Forelimb muscle (tissue), 1 donor: Measurements from ENCODE around the gene IL17RE. TPM values are rescaled to one million over a fixed set of nuclear protein-coding genes. Genes with fewer than 3 reads are reported as not detected.

Source experiments
- DNase-seq: peaks from one replicate; pipeline ENCODE4 v3.0.0-alpha.2; 2013; ENCODE audit warnings: low read depth
- polyA plus RNA-seq: library from polyadenylated mRNA; unstranded; fragments of 120-200 nt; gene quantifications from one replicate; pipeline ENCODE4 v1.2.1, GENCODE V29; 2013; ENCODE audit not compliant: insufficient read length

IL17RE gene
- polyA plus RNA-seq, 1 donor, result 1.8 TPM

DNA sequence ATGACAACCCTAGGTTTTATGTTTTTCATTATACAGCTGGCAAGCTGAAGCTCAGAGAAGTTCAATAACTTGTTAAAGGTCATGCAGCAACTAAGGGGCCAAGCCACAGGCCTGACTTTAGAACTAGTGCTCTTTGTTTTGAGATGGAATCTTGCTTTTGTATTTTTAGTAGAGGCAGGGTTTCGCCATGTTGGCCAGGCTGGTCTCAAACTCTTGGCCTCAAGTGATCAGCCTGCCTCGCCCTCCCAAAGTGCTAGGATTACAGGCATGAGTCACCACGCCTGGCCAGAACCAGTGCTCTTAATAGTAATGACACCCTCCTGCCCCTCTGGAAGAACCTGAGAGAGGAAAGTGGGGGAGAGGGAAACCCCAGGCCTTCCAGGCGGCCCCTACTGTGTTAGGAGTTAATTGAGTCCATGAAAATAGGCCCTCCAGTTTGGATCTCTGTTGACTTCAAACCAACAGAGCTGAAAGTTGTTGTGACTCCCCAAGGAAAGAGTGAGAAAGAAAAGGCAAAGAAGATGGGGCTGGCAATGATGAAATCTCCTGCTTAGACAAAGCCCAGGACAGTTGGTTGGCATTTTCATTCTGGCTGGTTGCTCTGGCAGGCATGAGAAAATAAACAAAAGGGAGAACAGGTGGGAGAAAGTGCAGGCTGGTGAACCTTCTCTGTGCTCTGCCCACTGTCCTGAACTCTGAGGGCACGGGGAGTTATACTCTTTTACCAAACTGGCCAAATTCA lies 53.1 kb downstream of the IL17RE start:
- DNase-seq, result no peak

DNA sequence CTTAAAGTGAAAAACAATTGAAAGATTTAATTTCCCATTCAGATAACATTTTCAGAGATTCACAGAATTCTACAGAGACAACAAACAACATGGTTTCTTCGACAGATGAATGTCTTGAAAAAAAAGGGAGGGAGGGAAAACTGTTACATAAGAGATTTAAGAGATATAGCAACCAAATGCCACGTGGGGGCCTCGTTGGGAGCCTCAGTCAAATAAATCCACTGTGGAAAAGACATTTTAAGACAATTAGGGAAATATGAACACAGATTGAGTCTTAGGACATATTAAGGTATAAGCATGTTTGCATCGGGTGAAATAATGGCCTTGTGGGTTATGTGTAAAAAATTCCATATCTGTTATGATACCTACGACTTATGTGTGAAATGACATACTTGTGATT lies 54.6 kb downstream of the IL17RE start:
- no peak for DNase-seq

DNA sequence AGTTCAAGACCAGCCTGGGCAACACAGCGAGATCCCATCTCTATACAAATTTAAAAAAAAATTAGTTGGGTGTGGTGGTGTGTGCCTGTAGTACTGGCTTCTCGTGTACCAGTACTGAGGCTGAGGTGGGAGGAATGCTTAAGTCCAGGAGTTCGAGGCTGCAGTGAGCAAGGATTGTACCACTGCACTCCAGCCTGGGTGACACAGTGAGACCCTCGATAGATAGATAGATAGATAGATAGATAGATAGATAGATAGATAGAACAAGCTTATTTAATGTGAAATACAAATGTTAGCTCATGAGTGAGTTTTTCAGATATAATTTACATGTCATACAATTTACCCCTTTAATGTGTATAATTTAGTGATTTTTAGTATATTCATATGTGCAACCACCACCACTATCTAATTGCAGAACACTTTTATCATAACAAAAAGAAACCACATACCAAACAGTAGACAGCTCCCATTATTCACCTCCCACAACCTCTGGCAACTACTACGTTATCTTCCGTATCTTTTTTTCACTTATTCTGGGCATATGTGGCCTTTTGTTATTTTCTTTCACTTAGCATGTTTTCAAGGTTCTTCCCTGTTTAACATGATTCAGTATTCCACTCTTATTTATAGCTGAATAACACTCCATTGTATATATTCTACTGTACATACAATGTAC lies 62.7 kb downstream of the IL17RE start:
- no peak for DNase-seq

Other genes starting within 250 kb of the IL17RE start
- not detected for gene CPNE9, start 199.0 kb upstream of the IL17RE start, polyA plus RNA-seq
- gene BRPF1, start 171.1 kb upstream of the IL17RE start, polyA plus RNA-seq, result 11.7 TPM
- gene OGG1, start 152.9 kb upstream of the IL17RE start, polyA plus RNA-seq, result 30.0 TPM
- 11.9 TPM for gene CAMK1, start 132.9 kb upstream of the IL17RE start, polyA plus RNA-seq
- gene TADA3, start 110.4 kb upstream of the IL17RE start, polyA plus RNA-seq, result 61.8 TPM
- gene ARPC4, start 109.8 kb upstream of the IL17RE start, polyA plus RNA-seq, result 75.6 TPM
- gene TTLL3, start 92.6 kb upstream of the IL17RE start, polyA plus RNA-seq, result 35.6 TPM
- 29.7 TPM for gene RPUSD3, start 58.8 kb upstream of the IL17RE start, polyA plus RNA-seq
- 0.22 TPM for gene CIDEC, start 22.6 kb upstream of the IL17RE start, polyA plus RNA-seq
- 31.7 TPM for gene JAGN1, start 12.2 kb upstream of the IL17RE start, polyA plus RNA-seq
- gene IL17RC, start 14.2 kb downstream of the IL17RE start, polyA plus RNA-seq, result 28.4 TPM
- gene CRELD1, start 31.0 kb downstream of the IL17RE start, polyA plus RNA-seq, result 36.7 TPM
- 2.3 TPM for gene PRRT3, start 49.6 kb downstream of the IL17RE start, polyA plus RNA-seq
- 37.4 TPM for gene EMC3, start 84.0 kb downstream of the IL17RE start, polyA plus RNA-seq
- gene FANCD2, start 123.6 kb downstream of the IL17RE start, polyA plus RNA-seq, result 6.9 TPM
- gene FANCD2OS, start 205.4 kb downstream of the IL17RE start, polyA plus RNA-seq, result 0.30 TPM
- gene BRK1, start 212.8 kb downstream of the IL17RE start, polyA plus RNA-seq, result 127 TPM
- 43.8 TPM for gene VHL, start 238.9 kb downstream of the IL17RE start, polyA plus RNA-seq